ENCODE measurements around the gene DNAJC5. TPM values are rescaled to one million over a fixed set of nuclear protein-coding genes. Genes with fewer than 3 reads are reported as not detected.
A peak's percentile ranks its signal among the peaks of the same experiment; 100 is the strongest.

Gene DNAJC5
- total RNA-seq, 2 experiments from 2014 or later = 27.5 to 27.7 TPM

DNA sequence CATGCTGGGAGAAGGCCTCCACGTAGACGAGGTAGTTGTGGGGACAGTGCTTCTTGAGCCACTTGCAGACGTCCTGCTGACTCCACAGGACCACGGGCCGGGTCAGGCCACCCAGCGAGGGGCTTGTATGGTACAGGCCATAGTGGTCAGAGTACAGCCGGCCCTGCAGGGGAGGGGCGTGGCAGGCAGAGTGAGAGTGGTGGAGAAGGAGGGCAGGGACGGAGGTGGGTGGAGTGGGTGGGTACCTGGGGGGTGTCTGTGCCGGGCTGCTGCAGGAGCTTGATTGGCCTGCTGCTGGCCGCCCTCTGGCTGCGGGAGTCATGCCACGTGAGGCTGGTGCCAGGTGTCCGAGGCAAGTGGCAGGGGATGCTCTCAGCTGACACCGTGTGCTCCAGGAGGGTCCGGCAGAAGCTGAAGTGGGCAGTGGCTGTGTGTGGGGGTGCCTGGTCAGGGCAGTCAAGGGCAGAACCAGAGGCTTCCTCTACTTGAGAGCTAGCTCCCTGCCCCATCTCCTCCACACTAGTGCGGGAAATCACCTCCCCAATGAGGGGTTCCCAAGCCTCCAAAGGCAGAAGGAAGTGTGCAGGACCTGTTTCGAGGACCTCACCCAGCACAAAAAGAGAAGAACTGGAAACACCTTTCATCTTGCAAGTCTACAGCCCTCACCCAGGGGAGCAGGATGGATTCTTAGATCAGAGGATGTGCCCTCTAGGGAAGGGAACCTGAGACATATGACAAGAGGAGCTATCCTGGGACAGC lies 82.2 kb downstream of the DNAJC5 start:
- CTCF ChIA-PET (ENCODE audit: unreplicated experiment) = no interaction called here
- TF ChIP-seq EZH2phosphoT487 (IDR thresholded peaks at IDR 0.05; ENCODE audit: borderline replicate concordance, low read depth, low read length) = no peak
- no peak for TF ChIP-seq CTCF (conservative IDR thresholded peaks at IDR 0.05; ENCODE audit: low read length)
- intact Hi-C loops (cut with micrococcal nuclease; ENCODE audit: unreplicated experiment) = loop anchor here (10.0 kb wide), 1 partner anchor 352 kb away; the partner anchor contains the start of gene GMEB2
- BruUV-seq (replicated peaks) = no TSS peak
- Histone ChIP-seq H3K4me1 (ENCODE audit: insufficient read depth, low read length, poor library complexity, severe bottlenecking) (peaks cover 38% of the 10 kb centered on the region), H3K36me3 (ENCODE audit: insufficient read depth, low read length) (peaks cover 5% of the 10 kb centered on the region; the same call in 1 of the 2 replicates), H3K4me2 (ENCODE audit: low read length) (peak overlapping the region; percentile 96; the same call in 1 of the 2 replicates), H4K20me1 (ENCODE audit: insufficient read depth, low read length) (no peaks in the 10 kb centered on the region), H3K4me3 (ENCODE audit: low read depth, low read length, poor library complexity, severe bottlenecking) (no peak overlapping the region), H3K9me2 (ENCODE audit: insufficient read depth, low read length) (no peaks in the 10 kb centered on the region), H3K79me2 (ENCODE audit: insufficient read depth, low read depth, low read length) (peaks cover 6% of the 10 kb centered on the region), H2AFZ (ENCODE audit: low read length) (no peak overlapping the region), H3K9me3 (ENCODE audit: low read length) (no peaks in the 10 kb centered on the region), H3K27ac (ENCODE audit: low read depth, low read length, poor library complexity, severe bottlenecking) (no peak overlapping the region)
- POLR2A ChIA-PET = no interaction called here
- no peak for DNase-seq (ENCODE audit: low spot score)

DNA sequence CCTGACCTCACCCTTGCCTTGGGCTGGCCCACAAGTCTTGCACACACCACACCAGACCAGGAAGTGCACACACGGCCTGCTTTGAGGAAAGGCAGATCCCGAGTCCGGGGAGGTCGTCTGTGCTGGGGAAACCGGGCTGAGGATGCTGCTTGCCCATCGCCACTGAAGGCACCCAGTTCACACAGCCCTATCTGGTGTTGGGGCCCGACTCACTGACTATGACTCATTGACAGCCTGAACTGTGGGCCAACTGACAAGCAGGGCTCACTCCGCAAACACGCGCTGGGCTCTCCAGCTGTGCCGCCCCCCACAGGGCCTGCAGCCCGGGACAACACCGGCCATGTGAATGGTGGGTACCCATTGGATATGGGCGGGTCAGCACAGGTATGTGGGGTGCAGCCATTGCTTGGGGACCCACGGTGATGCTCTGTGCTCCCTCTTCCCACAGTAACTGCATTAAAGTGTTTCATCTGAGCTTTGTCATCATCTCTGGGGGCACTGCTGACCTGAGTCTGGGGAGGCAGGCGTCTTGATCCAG lies 82.9 kb downstream of the DNAJC5 start:
- intact Hi-C loops (cut with micrococcal nuclease; ENCODE audit: unreplicated experiment) = loop anchor here (10.0 kb wide), 1 partner anchor 353 kb away; the partner anchor contains the start of gene GMEB2
- H3K27ac ChIP-seq (ENCODE audit: low read depth, low read length, poor library complexity, severe bottlenecking) = peak overlapping the region; percentile 89
- peaks cover 40% of the 10 kb centered on the region for H3K4me1 ChIP-seq (ENCODE audit: insufficient read depth, low read length, poor library complexity, severe bottlenecking)
- H3K4me2 ChIP-seq (ENCODE audit: low read length) = peak overlapping the region; percentile 96
- H3K79me2 ChIP-seq (ENCODE audit: insufficient read depth, low read depth, low read length) = peaks cover 13% of the 10 kb centered on the region
- H3K9me3 ChIP-seq (ENCODE audit: low read length) = no peaks in the 10 kb centered on the region
- H3K36me3 ChIP-seq (ENCODE audit: insufficient read depth, low read length) = peaks cover 9% of the 10 kb centered on the region; the same call in 1 of the 2 replicates
- no TSS peak for BruUV-seq (replicated peaks)
- no peak overlapping the region for H2AFZ ChIP-seq (ENCODE audit: low read length)
- no peak for DNase-seq (ENCODE audit: low spot score)
- ChIA-PET CTCF (ENCODE audit: unreplicated experiment) (no interaction called here), POLR2A (no interaction called here)
- TF ChIP-seq CTCF (conservative IDR thresholded peaks at IDR 0.05; ENCODE audit: low read length) (no peak), EZH2phosphoT487 (IDR thresholded peaks at IDR 0.05; ENCODE audit: borderline replicate concordance, low read depth, low read length) (no peak)
- H4K20me1 ChIP-seq (ENCODE audit: insufficient read depth, low read length) = no peaks in the 10 kb centered on the region
- H3K4me3 ChIP-seq (ENCODE audit: low read depth, low read length, poor library complexity, severe bottlenecking) = peak overlapping the region; percentile 82
- H3K9me2 ChIP-seq (ENCODE audit: insufficient read depth, low read length) = no peaks in the 10 kb centered on the region

All from OCI-LY7 (cell line).